A549 (cell line): ENCODE measurements around the gene TMEM218. TPM values are rescaled to one million over a fixed set of nuclear protein-coding genes. Genes with fewer than 3 reads are reported as not detected.

Source experiments
- ATAC-seq, 2 experiments: fragments of 200-7000 bp in 1 of 2; fragments of >200 bp in 1 of 2; cut with Nextera tagmentation in 1 of 2; cut with Tn5 transposase in 1 of 2; 3 replicates each; pipeline versions ENCODE4 v1.8.0 to v1.9.1; 2018 to 2020; ENCODE audit warnings: mild to moderate bottlenecking in 1 of 2, moderate library complexity in 1 of 2
- CTCF ChIA-PET: fragments of 300-600 bp; sonication (Branson Sonifier 250); formaldehyde crosslinking; extraction: SDS; loops from one replicate; lab custom pipeline; 2021; ENCODE audit warnings: antibody characterized with exemption, inconsistent platforms; lab: Yijun Ruan, JAX
- POLR2A ChIA-PET: fragments of 350-600 bp; formaldehyde crosslinking; extraction: SDS; loops from one replicate; lab custom pipeline; 2021; ENCODE audit warnings: antibody characterized with exemption, inconsistent platforms; lab: Yijun Ruan, JAX
- DNase-seq, 2 experiments: peaks; one replicate each; pipeline versions ENCODE4 v3.0.0 to v3.0.0-alpha.2; 2011 to 2016; ENCODE audit warnings: low read depth in 1 of 2, low spot score in 1 of 2
- FAIRE-seq: peaks from 2 replicates; lab custom pipeline; 2011; peaks lifted over from hg19 to GRCh38; lab: Jason Lieb, UNC
- H3K27ac ChIP-seq, 2 experiments: fragments of >200 bp; sonication (Bioruptor Twin); formaldehyde crosslinking; 3 replicates each; pipeline ENCODE4 v1.5.1; 2016 to 2017
- H3K4me1 ChIP-seq: fragments of >200 bp; sonication (Bioruptor Twin); formaldehyde crosslinking; 3 replicates; pipeline ENCODE4 v1.6.1; 2016
- H3K4me2 ChIP-seq: fragments of >200 bp; sonication (Bioruptor Twin); formaldehyde crosslinking; 3 replicates; pipeline ENCODE4 v1.6.1; 2016
- H3K4me3 ChIP-seq: fragments of >200 bp; sonication (Bioruptor Twin); formaldehyde crosslinking; 3 replicates; pipeline ENCODE4 v1.5.1; 2016
- H3K9me3 ChIP-seq: fragments of >200 bp; sonication (Bioruptor Twin); formaldehyde crosslinking; 3 replicates; pipeline ENCODE4 v1.6.1; 2016
- CBX8 ChIP-seq: fragments of 200-600 bp; sonication (generic); IDR thresholded peaks from 2 replicates; pipeline ENCODE4 v1.6.1; 2016
- CHD2 ChIP-seq: fragments of 150-350 bp; IDR thresholded peaks from 2 replicates; pipeline ENCODE4 v1.6.1; 2014; ENCODE audit warnings: low read length; ENCODE audit not compliant: partially characterized antibody
- EHF ChIP-seq: fragments of 250-450 bp; sonication (Bioruptor Pico); IDR thresholded peaks from 2 replicates; pipeline ENCODE4 v1.5.0; 2020; ENCODE audit warnings: mild to moderate bottlenecking
- EHMT2 ChIP-seq: fragments of 200-600 bp; sonication (generic); IDR thresholded peaks from 2 replicates; pipeline ENCODE4 v1.6.1; 2016; ENCODE audit warnings: antibody characterized with exemption, low read depth, mild to moderate bottlenecking, moderate library complexity
- FOSL2 ChIP-seq, 2 experiments: fragments of 450-650 bp in 1 of 2; fragments of >200 bp in 1 of 2; sonication (Bioruptor Twin) in 1 of 2; formaldehyde crosslinking; IDR thresholded peaks; 2 replicates each; pipeline versions ENCODE4 v1.5.0 to v1.6.1; 2016 to 2020; ENCODE audit warnings: mild to moderate bottlenecking in 1 of 2, moderate library complexity in 1 of 2
- GATA3 ChIP-seq: IDR thresholded peaks from 2 replicates; pipeline ENCODE4 v1.6.1; 2012; ENCODE audit warnings: borderline replicate concordance
- HOXB5 ChIP-seq: fragments of 250-450 bp; sonication (Bioruptor Pico); IDR thresholded peaks from 2 replicates; pipeline ENCODE4 v1.5.0; 2020; ENCODE audit warnings: mild to moderate bottlenecking, moderate library complexity
- KDM1A ChIP-seq: fragments of 200-600 bp; sonication (generic); IDR thresholded peaks from 2 replicates; pipeline ENCODE4 v1.6.1; 2016; ENCODE audit warnings: low read depth, mild to moderate bottlenecking
- MAFK ChIP-seq: fragments of 450-650 bp; IDR thresholded peaks from 2 replicates; pipeline ENCODE4 v1.6.1; 2014; ENCODE audit not compliant: partially characterized antibody
- PHF8 ChIP-seq: fragments of 200-600 bp; sonication (generic); IDR thresholded peaks from 2 replicates; pipeline ENCODE4 v1.6.1; 2016; ENCODE audit warnings: low read depth, mild to moderate bottlenecking, antibody characterized with exemption, moderate library complexity, borderline replicate concordance
- POLR2AphosphoS2 ChIP-seq: conservative IDR thresholded peaks from 2 replicates; pipeline ENCODE4 v1.6.1; 2012; ENCODE audit warnings: low read length, improper control_type of control experiment, inconsistent platforms
- RARB ChIP-seq: fragments of 250-450 bp; sonication (Bioruptor Pico); IDR thresholded peaks from 2 replicates; pipeline ENCODE4 v1.8.0; 2021; ENCODE audit warnings: mild to moderate bottlenecking, moderate library complexity
- RCOR1 ChIP-seq: fragments of 150-350 bp; IDR thresholded peaks from 2 replicates; pipeline ENCODE4 v1.6.1; 2014; ENCODE audit warnings: antibody characterized with exemption, low read length, low read depth
- TFCP2L1 ChIP-seq: fragments of 250-450 bp; sonication (Bioruptor Pico); IDR thresholded peaks from 2 replicates; pipeline ENCODE4 v1.5.0; 2021; ENCODE audit warnings: mild to moderate bottlenecking
- ZNF302 ChIP-seq: fragments of 250-450 bp; sonication (Bioruptor Pico); IDR thresholded peaks from 2 replicates; pipeline ENCODE4 v1.9.0; 2021; ENCODE audit warnings: inconsistent platforms, mild to moderate bottlenecking, moderate library complexity
- ZSCAN20 ChIP-seq: fragments of 250-450 bp; sonication (Bioruptor Pico); IDR thresholded peaks from 2 replicates; pipeline ENCODE4 v1.8.0; 2022; ENCODE audit warnings: mild to moderate bottlenecking, moderate library complexity
- WGBS: methylation state at CpG from one replicate; pipeline ENCODE4 v1.1.6; 2017; ENCODE audit errors: missing lambda C conversion rate; 5-methylcytosine and 5-hydroxymethylcytosine counted together
- polyA plus RNA-seq, 4 experiments: library from polyadenylated mRNA; depleted of rRNA in 3 of 4; stranded (reverse); fragments of >200 nt; fragmentation: RNase III in 1 of 4; extraction: RNeasy Plus Mini Kit Qiagen cat#74134 plus additional on column Dnase treatment in 1 of 4; gene quantifications; 2 replicates in 3 of 4; 3 replicates in 1 of 4; pipeline ENCODE4 v1.2.3, GENCODE V29; 2011 to 2017
- TF ChIP-seq, protein P1 (sequence below): fragments of 250-450 bp; sonication (Bioruptor Pico); IDR thresholded peaks from 2 replicates; pipeline ENCODE4 v1.5.0; 2020; ENCODE audit warnings: low read depth, mild to moderate bottlenecking, moderate library complexity
- TF ChIP-seq, protein P2 (sequence below): fragments of >200 bp; sonication (Bioruptor Twin); formaldehyde crosslinking; IDR thresholded peaks from 3 replicates; pipeline ENCODE4 v1.5.1; 2016
- TF ChIP-seq, protein P3 (sequence below): IDR thresholded peaks from 2 replicates; pipeline ENCODE4 v1.6.1; 2012
- TF ChIP-seq, protein P4 (sequence below): IDR thresholded peaks from 2 replicates; pipeline ENCODE4 v1.6.1; 2012; ENCODE audit warnings: low read depth, borderline replicate concordance
- TF ChIP-seq, protein P5 (sequence below): fragments of 150-350 bp; IDR thresholded peaks from 2 replicates; pipeline ENCODE4 v1.6.1; 2014; ENCODE audit warnings: low read depth, mild to moderate bottlenecking, low read length

Gene TMEM218
- polyA plus RNA-seq, 2 of the 4 experiments (the other 2 are of a cell fraction), result 29.1 to 34.6 TPM

DNA sequence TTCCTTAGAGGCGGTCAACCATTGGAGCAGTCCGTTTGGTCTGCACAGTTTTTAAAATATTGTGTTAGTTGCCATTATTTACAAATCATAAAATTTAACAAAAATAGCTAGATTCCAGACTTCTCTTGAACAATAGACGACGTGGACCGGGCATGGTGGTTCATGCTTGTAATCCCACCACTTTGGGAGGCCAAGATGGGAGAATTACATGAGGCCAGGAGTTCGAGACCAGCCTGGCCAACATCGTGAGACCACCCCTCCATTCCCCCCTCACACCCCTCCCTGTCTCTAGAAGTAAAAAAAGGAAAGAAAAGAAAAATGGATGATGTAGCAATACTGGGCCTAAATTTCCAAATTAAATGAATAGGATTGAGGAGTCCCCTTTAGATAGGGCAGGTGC lies 47.4 kb downstream of the TMEM218 start:
- H3K27ac ChIP-seq, result no peak overlapping the region
- FAIRE-seq, result no peak
- H3K4me3 ChIP-seq, result no peak overlapping the region
- 81% methylated on average over 7 of the region's 7 CpGs for WGBS
- no peak for ATAC-seq
- ChIA-PET CTCF (no interaction called here), POLR2A (no interaction called here)
- DNase-seq, result no peak
- H3K9me3 ChIP-seq, result no peaks in the 10 kb centered on the region
- TF ChIP-seq, protein P1, sequence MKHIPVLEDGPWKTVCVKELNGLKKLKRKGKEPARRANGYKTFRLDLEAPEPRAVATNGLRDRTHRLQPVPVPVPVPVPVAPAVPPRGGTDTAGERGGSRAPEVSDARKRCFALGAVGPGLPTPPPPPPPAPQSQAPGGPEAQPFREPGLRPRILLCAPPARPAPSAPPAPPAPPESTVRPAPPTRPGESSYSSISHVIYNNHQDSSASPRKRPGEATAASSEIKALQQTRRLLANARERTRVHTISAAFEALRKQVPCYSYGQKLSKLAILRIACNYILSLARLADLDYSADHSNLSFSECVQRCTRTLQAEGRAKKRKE (CRISPR knock-in tag), result no peak
- TF ChIP-seq GATA3 (no peak), PHF8 (no peak), RARB (no peak), MAFK (no peak), EHF (CRISPR knock-in tag) (no peak), HOXB5 (CRISPR knock-in tag) (no peak), FOSL2 (IDR thresholded peaks at IDR 0.05) (no peak), FOSL2 (CRISPR knock-in tag; IDR thresholded peaks at IDR 0.05) (no peak), ZSCAN20 (CRISPR knock-in tag) (no peak), TFCP2L1 (CRISPR knock-in tag) (no peak)
- TF ChIP-seq, protein P2, sequence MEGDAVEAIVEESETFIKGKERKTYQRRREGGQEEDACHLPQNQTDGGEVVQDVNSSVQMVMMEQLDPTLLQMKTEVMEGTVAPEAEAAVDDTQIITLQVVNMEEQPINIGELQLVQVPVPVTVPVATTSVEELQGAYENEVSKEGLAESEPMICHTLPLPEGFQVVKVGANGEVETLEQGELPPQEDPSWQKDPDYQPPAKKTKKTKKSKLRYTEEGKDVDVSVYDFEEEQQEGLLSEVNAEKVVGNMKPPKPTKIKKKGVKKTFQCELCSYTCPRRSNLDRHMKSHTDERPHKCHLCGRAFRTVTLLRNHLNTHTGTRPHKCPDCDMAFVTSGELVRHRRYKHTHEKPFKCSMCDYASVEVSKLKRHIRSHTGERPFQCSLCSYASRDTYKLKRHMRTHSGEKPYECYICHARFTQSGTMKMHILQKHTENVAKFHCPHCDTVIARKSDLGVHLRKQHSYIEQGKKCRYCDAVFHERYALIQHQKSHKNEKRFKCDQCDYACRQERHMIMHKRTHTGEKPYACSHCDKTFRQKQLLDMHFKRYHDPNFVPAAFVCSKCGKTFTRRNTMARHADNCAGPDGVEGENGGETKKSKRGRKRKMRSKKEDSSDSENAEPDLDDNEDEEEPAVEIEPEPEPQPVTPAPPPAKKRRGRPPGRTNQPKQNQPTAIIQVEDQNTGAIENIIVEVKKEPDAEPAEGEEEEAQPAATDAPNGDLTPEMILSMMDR, result no peak
- TF ChIP-seq, protein P3, sequence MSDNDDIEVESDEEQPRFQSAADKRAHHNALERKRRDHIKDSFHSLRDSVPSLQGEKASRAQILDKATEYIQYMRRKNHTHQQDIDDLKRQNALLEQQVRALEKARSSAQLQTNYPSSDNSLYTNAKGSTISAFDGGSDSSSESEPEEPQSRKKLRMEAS, result no peak
- H3K4me1 ChIP-seq, result no peaks in the 10 kb centered on the region
- 0 out of 3 replicates have a peak overlapping the region, but pooled peaks have one; percentile 90 for H3K4me2 ChIP-seq

DNA sequence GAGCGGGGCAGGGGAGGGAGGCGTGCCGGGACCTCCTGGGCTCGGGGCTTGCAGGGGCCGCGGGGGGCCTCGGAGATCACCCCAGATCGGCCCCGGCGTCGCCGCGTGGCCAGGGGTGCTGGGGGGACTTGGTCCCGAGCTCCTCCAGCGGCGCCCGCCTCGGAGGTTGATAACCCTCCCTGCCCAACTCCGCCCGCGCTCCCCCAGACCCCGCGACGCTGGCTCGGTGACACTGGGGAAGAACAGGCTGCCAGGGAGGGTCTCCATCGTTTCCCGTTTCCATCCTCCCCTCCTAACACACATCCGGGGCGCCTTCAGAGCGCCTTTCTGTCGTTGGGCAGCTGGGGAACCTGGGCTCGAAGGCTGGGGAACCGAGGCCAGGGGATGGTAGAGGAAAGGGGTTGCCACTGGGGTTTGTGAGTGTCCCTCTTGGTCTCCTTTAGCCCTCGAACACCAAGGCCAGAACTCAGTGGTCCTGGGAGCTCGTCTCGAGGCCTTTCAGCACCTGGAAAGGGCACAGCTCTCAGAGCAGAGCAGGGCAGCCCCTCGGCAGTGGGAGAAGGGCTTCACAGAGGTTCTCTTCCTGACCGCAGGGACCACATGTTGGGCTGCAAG lies 47.9 kb downstream of the TMEM218 start:
- TF ChIP-seq EHMT2, result no peak
- TF ChIP-seq RCOR1, result no peak
- TF ChIP-seq, protein P4, sequence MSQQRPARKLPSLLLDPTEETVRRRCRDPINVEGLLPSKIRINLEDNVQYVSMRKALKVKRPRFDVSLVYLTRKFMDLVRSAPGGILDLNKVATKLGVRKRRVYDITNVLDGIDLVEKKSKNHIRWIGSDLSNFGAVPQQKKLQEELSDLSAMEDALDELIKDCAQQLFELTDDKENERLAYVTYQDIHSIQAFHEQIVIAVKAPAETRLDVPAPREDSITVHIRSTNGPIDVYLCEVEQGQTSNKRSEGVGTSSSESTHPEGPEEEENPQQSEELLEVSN, result no peak
- TF ChIP-seq, protein P5, sequence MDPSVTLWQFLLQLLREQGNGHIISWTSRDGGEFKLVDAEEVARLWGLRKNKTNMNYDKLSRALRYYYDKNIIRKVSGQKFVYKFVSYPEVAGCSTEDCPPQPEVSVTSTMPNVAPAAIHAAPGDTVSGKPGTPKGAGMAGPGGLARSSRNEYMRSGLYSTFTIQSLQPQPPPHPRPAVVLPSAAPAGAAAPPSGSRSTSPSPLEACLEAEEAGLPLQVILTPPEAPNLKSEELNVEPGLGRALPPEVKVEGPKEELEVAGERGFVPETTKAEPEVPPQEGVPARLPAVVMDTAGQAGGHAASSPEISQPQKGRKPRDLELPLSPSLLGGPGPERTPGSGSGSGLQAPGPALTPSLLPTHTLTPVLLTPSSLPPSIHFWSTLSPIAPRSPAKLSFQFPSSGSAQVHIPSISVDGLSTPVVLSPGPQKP, result no peak
- no peak for TF ChIP-seq ZSCAN20 (CRISPR knock-in tag)
- no peak for TF ChIP-seq CBX8
- TF ChIP-seq CHD2, result no peak
- TF ChIP-seq, protein P3, result no peak
- no peak for TF ChIP-seq POLR2AphosphoS2
- TF ChIP-seq GATA3, result no peak
- TF ChIP-seq ZNF302 (CRISPR knock-in tag), result no peak
- TF ChIP-seq KDM1A, result no peak
- CTCF ChIA-PET, result interaction anchor here (0.7 kb wide), 1 partner anchor 20 kb away, joined by 4 read pairs; no protein-coding TSS in a partner anchor
- Histone ChIP-seq H3K4me2 (peak overlapping the region; percentile 90), H3K4me3 (peak overlapping the region; percentile 59), H3K4me1 (no peaks in the 10 kb centered on the region), H3K9me3 (no peaks in the 10 kb centered on the region), H3K27ac (peak overlapping the region in 1 of 2 experiments; percentile 72; a peak in 4 of 6 replicates)
- WGBS, result 62% methylated on average over 5 of the region's 38 CpGs
- FAIRE-seq, result no peak
- POLR2A ChIA-PET, result no interaction called here
- no peak for DNase-seq
- peak in 1 of 2 experiments; percentile 22; a peak in 3 of 6 replicates for ATAC-seq
